Left renal pelvis (tissue), 4 donors: ENCODE data around the gene MYBPHL. TPM values are rescaled to one million over a fixed set of nuclear protein-coding genes. Genes with fewer than 3 reads are reported as not detected.

ENCODE experiments used
- DNase-seq, 4 donors: peaks; one replicate each; pipeline ENCODE4 v3.0.0-alpha.2; 2013; ENCODE audit warnings: low read depth in 4 of 4, low spot score in 3 of 4
- polyA plus RNA-seq, 4 donors: library from polyadenylated mRNA; unstranded; fragments of 120-200 nt; gene quantifications; one replicate each; pipeline ENCODE4 v1.2.1, GENCODE V29; 2013; ENCODE audit not compliant: insufficient read length in 4 of 4

Gene MYBPHL
- polyA plus RNA-seq, 4 donors: 0.23 to 0.32 TPM; not detected in 2

DNA sequence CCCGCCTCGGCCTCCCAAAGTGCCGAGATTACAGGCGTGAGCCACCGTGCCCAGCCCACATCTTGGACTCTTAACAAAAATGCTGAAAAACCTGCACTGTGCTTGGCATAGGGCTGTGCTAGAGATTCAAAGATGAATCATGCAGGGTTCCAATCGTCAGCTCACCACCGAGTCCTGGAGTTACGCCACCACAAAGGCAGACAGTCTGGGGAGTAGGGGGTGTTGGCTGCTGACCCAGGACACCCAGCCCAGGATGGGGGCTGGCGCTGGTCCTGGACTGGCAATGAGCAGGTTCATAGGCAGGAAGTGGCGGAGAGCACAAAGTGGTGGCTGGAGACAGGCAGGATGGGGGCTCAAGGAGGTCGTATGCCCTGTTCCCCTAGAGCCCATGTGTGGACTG is 39.8 kb downstream of the MYBPHL start:
- DNase-seq: no peak

DNA sequence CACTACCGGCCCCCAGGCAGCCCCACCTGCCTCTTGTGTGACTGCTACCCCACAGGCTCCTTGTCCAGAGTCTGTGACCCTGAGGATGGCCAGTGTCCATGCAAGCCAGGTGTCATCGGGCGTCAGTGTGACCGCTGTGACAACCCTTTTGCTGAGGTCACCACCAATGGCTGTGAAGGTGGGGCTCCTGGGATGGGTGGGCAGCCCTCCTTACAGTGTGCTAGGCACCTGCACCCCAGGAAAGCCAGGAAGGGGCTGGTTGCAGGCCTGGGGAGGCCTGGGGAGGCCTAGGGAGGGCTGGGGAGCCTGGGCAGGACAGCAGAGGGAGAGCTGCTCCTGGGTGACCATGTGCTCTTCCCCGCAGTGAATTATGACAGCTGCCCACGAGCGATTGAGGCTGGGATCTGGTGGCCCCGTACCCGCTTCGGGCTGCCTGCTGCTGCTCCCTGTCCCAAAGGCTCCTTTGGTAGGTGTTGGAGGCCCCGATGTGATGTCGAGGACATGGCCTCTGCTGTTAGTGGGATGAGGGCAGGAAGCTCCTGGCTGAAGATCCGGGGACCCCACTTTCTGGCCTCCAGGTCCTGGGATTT is 41.0 kb downstream of the MYBPHL start:
- DNase-seq: no peak

DNA sequence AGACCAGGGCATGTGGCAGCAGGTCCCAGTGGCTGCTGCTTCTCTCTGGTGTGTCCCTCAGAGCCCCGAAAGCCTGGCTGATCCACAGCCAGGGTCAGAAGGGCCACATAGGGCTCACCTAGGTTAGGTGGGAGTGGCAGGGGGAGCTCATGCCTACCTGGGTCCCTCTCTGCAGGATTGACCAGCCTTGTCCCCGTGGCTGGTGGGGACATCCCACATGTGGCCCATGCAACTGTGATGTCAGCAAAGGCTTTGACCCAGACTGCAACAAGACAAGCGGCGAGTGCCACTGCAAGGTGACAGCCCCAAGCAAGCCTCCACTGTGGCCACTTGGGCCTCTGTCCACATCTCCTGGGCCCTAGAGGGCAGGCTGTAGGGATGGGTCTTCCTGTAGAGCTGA is 41.8 kb downstream of the MYBPHL start:
- DNase-seq: no peak

DNA sequence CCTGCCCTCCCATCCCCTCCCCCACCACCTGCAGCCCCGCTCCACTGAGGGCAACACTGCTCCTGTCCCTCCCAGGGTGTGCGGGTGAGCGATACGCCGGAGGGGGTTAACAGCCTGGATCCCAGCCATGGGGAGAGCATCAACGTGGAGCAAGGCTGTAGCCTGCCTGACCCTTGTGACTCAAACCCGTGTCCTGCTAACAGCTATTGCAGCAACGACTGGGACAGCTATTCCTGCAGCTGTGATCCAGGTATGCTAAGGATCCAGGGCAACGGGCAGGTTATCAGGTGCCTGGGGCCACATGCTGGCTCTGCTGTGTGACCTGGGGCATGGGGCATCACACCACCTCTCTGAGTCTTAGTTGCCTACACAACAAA is 42.4 kb downstream of the MYBPHL start:
- DNase-seq: no peak

DNA sequence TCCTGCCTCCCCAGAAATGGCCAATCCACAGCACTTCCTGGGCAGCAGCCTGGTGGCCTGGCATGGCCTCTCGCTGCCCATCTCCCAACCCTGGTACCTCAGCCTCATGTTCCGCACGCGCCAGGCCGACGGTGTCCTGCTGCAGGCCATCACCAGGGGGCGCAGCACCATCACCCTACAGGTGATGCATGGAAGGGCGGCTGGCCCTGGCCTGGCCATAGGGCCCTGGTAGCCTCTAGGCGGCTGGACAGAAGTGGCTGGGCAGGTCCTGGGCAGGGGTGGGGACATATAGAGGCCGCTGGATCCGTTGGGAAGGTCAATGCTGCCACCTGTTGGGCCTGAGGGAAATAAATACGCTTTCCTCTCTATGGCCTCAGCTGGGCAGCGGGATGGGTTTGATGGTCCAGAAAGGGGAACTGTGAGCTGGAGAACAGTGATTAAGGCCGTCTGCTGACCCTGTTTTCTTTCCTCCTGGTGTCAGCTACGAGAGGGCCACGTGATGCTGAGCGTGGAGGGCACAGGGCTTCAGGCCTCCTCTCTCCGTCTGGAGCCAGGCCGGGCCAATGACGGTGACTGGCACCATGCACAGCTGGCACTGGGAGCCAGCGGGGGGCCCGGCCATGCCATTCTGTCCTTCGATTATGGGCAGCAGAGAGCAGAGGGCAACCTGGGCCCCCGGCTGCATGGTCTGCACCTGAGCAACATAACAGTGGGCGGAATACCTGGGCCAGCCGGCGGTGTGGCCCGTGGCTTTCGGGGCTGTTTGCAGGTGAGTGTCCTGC is 43.0 kb downstream of the MYBPHL start:
- no peak for DNase-seq

DNA sequence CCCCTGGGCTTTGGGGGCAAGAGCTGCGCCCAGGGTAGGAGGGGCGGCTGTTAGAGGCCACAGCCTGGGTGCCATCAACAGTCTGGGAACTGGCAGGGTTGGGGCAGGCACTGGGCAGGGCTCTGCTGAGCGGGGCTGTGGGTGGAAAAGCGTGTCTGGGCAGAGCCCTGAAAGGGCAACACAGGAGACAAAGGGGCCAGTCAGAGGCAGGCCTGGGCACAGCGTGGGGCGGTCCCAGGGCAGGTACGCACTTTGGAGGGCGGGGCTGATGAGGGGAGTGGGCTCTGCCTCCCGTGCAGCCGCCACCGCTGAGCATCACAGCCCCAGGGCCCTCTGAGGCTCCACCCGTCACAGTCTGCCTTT is 43.6 kb downstream of the MYBPHL start:
- DNase-seq: no peak

DNA sequence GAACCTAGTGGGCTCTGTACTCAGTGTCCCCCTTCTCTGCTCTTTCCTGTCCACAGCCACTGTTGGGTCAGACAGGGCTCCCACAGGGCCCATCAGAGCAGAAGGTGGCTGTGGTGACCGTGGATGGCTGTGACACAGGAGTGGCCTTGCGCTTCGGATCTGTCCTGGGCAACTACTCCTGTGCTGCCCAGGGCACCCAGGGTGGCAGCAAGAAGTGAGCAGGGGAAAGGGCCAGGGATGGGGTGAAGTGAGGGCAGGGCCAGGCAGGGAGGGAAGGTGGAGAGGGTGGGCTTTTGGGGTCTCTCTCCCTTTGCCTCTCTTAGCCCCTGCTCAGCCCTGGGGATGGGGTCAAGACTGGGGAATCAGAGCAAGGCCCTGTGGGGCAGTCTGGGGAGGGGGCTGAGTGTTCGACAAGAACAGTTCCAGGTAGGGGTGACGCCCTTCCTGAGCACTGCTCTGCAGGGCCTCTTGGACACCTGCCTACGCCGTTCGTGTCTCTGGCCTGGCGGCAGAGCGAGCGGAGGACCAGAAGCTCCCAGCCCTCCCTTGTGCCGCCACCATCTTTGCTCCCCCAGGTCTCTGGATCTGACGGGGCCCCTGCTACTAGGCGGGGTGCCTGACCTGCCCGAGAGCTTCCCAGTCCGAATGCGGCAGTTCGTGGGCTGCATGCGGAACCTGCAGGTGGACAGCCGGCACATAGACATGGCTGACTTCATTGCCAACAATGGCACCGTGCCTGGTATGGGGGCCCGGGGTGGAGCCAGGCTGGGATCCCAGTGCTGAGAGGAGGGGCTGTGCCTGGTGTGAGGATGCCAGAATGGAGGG is 44.4 kb downstream of the MYBPHL start:
- no peak for DNase-seq

DNA sequence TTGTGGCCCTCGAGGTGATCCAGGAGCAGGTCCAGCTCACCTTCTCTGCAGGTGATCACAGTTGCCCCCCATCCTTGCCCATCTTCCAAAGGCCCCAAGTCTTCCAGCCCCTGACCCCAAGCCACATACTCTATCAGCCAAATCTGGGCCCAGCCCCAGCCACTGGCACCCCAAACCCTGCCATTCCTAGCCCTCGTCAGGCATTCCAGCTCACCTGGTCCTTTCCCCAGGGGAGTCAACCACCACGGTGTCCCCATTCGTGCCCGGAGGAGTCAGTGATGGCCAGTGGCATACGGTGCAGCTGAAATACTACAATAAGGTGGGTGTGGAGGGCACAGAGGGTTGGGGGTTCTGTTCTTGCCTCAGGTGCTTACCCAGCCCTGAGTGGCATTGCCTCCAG is 45.2 kb downstream of the MYBPHL start:
- DNase-seq: no peak

DNA sequence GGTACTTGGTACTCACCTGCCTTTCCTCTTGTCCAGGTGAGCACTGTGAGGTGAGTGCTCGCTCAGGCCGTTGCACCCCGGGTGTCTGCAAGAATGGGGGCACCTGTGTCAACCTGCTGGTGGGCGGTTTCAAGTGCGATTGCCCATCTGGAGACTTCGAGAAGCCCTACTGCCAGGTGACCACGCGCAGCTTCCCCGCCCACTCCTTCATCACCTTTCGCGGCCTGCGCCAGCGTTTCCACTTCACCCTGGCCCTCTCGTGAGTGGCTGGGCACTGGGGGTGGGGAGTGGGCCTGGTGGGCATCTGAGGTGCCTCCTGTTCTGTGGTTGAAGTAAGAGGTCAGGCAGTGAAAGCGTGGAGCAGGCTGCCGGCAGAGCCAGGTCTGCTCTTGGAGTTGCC is 45.8 kb downstream of the MYBPHL start:
- no peak for DNase-seq

DNA sequence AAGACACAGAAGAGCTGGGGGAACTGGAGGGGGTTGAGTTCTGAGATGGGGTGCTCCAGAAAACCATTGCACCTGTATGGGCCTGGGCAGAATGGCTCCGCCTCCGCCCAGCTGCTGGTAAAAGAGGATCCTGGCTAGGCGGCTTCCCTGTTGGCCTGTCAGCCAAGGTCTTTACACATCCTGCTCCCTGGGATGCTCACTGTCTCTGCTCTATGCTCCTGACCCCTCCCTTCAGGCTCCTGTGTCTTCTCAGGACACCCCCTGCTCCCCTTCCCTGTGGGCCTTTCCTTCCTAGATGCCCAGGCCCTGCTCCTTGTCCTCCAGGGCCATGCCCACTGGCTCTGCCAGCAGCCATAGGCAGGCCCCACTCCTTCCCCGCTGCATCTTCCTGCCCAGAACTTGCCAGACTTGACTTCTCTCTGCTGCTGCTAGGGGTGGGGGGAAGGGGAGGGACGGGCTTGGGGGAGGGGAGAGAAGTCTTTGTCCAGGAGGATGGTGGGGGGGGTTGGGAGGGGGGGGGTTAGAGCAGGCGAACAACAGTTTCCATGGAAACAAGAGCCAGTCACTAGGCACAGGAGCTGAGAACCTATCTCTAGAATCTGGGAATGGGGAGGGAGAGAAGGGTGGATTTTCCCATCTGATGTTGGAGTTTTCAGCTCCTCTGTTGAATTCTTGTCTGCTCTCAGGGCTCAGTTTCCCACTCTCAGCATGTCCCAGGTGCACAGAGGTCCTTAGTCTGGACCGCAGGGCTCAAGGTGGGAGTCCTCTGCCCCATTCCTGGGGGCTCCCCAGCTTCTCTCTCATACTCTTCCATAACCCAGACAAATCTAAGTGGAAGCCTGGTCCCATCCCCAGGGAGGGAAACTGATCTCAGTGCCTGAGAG is 46.9 kb downstream of the MYBPHL start:
- DNase-seq: no peak

DNA sequence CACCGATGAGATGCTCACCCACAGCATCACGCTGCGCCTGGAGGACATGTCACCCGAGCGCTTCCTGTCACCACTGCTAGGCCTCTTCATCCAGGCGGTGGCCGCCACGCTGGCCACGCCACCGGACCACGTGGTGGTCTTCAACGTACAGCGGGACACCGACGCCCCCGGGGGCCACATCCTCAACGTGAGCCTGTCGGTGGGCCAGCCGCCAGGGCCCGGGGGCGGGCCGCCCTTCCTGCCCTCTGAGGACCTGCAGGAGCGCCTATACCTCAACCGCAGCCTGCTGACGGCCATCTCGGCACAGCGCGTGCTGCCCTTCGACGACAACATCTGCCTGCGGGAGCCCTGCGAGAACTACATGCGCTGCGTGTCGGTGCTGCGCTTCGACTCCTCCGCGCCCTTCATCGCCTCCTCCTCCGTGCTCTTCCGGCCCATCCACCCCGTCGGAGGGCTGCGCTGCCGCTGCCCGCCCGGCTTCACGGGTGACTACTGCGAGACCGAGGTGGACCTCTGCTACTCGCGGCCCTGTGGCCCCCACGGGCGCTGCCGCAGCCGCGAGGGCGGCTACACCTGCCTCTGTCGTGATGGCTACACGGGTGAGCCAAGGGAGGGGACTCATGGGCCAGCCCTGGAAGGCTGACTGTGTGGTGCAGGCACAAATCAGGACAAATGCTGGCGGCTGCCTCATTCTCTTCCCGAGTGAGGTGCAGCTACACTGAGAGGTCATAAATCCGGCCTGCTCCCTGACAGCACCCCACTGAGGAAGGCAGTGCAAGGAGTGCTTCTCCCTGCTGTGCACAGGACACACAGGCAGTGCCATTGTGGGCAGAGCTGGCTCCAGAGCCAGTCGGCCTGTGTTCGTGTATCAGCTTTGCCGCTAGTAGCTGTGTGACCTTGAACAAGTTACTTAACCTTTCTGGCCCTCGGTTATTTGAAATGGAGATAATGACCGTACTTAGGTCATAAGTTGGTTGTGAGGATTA is 48.0 kb downstream of the MYBPHL start:
- no peak for DNase-seq

DNA sequence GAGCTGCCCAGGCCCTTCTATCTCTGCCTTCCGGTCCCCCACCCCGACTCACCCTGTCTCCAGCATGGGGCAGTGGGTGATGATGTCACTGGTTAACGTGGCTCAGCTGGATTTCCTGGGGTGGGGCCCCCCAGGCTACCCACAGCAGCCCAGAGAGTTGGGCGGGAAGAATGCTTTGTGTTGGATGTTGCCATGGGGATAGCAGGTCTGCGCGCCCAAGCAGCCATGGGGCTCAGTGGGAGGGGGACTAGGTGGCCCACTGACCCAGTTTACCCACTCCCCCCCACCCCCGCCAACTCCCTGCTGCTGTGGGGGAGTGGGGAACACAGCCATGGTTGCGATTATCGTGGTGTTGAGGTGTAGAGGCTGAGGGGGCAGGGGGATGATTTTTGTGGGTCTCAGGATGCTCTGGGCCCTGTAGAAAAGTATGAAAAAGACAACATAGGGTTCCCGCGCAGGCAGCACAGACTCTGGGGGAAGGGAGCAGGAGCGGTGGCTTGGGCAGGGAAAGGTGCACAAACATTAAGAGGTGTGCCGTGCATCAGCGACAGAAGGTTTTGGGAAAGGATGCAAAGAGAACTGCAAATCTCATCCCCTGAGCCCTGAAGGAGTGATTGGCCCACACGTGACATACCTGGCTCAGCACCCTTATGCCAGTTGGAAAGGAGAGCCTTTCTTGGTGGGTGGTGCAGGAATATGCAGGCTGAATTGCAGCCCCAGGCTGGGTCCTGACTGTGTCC is 49.0 kb downstream of the MYBPHL start:
- no peak for DNase-seq

DNA sequence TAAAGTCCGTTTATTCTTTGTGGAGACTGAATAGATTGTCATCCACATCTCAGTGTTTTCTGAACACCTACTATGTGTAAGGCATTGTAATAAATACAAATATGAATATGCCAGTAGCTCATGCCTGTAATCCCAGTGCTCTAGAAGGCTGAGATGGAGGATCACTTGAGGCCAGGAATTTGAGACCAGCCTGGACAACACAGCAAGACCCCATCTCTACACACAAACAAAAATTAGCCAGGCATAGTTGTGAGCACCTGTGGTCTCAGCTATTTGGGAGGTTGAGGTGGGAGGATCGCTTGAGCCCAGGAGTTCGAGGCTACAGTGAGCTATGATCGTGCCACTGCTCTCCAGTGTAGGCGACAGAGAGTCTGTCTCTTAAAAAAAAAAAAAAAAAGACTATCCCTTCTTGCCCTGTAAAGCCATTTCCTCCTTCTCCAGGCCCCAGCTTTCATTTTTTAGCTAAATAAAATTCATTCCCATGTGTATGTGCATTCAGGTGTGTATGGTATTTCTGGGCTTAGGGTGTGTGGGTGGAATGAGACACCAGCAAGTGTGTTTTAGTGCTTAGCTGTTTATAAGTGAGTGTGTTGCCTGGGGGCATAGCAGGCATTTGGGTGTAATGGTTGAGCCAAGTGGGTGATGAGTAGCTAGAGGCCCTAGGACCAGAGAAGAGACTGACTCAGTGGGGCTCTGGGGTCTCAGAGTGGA is 49.7 kb downstream of the MYBPHL start:
- no peak for DNase-seq

DNA sequence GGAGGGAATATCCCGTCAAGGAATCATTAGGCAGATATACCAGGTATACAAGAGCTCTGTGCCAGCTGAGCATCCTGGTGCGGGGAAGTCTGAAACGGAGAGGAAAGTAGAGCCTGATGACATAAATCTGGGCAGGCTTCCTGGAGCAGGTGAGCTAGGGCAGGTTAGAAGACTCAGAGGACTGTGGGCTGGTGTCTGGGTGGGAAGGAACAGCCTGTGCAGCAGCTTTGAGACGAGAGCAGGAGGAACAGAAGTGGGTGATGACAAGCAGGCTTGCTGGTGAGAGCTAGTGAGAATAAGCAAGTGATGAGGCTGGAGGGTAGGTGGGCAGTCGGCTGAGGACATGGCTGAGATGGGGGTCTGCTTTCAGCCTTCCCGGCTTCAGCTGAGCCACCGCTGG is 50.7 kb downstream of the MYBPHL start:
- no peak for DNase-seq

DNA sequence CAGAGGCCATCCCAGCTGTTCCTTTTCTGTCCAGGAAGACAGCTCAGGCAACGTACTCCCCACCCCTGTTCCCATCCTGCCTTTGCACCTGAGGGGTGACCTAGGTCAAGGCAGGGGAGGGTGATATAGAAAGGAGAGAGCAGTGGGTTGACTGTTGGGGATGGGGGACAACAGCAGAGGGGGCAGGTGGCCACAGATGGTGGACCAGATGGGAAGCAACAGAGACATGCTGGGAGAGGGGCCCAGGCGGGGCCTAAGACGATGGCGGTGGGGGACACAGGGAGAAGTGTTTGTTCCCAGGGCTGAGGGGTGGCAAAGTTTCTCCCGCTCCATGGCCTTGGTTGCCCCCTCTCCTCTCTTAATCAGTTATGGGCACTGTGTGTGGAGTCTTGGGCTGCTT is 51.1 kb downstream of the MYBPHL start:
- DNase-seq: no peak

DNA sequence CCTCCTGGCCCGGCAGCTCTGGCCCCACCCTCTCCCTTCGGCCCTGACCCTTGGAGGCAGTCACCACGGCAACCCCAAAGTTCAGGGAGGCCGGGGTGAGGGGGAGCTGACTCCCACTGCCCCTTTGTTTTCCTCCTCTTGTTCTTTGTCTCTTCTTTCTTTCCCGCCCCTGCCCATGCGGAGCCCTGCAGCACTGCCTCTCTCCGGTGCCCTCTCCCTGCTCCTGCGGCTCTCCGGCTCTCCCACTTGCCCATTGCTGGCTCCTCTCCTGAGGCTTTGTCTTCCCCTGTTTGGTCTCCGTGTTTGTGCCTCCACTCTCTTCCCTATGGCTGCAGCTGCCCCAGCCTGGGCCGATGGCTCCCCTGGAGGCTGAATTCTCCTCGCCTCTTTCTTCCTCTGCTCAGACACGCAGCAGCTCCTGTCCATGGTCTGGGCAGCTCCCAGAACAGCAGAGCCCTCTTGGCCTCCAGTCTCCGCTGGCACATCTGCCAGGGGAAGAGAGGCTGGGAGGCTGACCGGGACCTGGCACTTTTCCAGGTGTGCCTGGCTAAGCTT is 51.6 kb downstream of the MYBPHL start:
- no peak for DNase-seq

DNA sequence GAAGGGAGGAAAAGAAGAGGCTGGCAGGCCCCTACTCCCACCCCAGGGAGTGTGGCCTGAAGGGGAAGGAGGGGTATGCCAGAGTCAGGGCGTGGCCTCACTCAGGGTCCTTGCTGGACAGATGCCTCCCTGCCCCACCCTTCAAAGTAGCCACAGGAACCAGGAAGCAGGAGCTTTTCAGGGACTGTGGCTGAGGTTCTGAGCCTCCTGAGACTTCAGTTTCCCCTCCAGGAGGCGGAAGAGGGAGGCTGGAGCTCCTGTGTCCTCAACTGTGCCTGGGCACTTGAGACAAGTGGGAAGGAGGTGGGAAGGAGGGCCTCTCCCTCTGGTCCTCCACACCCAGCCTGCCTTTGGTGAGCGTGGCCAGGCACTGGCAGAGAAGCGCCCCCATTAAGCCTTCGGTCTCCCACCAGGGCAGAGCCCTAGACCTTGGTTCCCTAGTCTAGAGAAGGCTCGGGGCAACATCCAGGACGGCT is 52.2 kb downstream of the MYBPHL start:
- no peak for DNase-seq
